Measurements from ENCODE around the gene TMEM204. TPM values are rescaled to one million over a fixed set of nuclear protein-coding genes. Genes with fewer than 3 reads are reported as not detected.

Gene TMEM204
- total RNA-seq, 1 donor from 2014 or later, result 1.0 TPM

DNA sequence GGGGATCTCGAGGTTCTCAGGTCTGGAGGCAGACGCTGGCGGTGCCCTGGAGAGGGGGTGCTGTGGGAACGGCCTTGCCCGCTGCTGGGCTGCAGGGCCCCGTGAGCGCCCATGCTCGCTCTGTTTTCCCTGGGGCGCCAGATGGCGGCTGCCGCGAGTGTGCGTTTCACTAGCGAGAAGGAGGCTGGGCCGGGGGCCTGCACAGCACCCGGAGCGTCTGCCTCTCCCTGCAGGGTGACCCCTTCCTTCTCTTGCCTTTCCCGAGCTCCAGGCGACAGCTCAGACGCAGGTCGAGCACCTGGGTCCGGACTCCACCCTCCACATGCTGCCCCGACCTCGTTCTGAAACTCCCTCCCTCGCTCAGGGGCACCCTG, 37.6 kb upstream of the TMEM204 start:
- H3K27ac Mint-ChIP-seq, result no peak overlapping the region
- no peaks in the 10 kb centered on the region for H3K27me3 Mint-ChIP-seq
- H3K4me3 Mint-ChIP-seq, result no peak overlapping the region
- no peaks in the 10 kb centered on the region for H3K36me3 Mint-ChIP-seq
- DNase-seq (ENCODE audit: extremely low spot score, unreplicated experiment), result no peak
- TF ChIP-seq CTCF (conservative IDR thresholded peaks at IDR 0.05), result no peak
- peaks cover 8% of the 10 kb centered on the region for H3K4me1 Mint-ChIP-seq (ENCODE audit: unreplicated experiment)
- H3K9me3 Mint-ChIP-seq, result no peaks in the 10 kb centered on the region

DNA sequence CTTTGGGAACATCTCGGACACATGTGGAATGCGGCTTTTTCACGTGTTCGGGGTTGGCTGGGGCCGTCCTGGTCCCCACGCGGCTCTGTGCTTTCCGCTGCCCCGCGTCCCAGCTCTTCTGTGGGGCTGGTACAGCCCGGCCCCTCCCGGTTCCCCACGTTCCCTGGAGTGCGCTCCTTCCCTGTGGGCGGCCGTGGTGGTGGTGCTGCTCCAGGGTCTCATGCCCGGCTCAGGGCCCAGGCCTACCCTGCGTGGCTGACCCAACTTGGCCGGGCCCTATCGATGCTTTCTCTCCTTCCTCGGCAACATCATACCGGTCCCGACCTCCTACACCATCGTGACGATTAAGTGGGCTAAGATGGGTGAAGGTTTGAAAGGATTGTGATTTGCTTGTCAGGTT, 37.0 kb upstream of the TMEM204 start:
- Mint-ChIP-seq H3K4me3 (peak overlapping the region; percentile 36), H3K27ac (no peak overlapping the region)
- TF ChIP-seq CTCF (conservative IDR thresholded peaks at IDR 0.05), result no peak

DNA sequence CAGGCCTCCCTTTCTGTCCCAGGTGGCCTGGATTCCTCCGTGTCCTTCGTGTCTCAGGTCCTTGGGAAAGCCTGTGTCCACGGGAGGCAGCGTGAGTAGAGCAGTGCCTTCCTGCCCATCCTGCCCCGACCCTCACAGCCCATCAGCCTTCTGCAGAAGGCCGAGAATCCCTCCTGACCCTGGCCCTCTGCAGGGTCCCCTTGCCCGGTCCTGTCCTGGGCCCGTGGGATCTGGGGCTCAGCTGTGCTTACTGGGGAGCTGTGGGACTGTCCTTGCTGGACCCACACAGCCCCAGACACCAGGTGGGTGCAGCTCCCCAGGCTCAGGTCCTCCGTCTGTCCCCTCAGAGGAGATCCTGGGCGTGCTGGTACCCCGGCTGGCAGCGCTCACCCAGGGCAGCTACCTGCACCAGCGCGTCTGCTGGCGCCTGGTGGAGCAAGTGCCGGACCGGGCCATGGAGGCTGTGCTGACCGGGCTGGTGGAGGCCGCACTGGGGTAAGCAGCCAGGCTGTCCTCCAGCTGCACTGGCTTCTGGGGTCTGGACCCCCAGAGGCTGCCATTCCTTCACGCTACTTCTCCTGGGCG, 36.4 kb upstream of the TMEM204 start:
- H3K36me3 Mint-ChIP-seq, result no peaks in the 10 kb centered on the region
- no peaks in the 10 kb centered on the region for H3K27me3 Mint-ChIP-seq
- peak; percentile 68 for DNase-seq (ENCODE audit: extremely low spot score, unreplicated experiment)
- no peak for TF ChIP-seq CTCF (conservative IDR thresholded peaks at IDR 0.05)
- H3K4me3 Mint-ChIP-seq, result peak overlapping the region; percentile 36
- no peaks in the 10 kb centered on the region for H3K9me3 Mint-ChIP-seq
- peaks cover 8% of the 10 kb centered on the region for H3K4me1 Mint-ChIP-seq (ENCODE audit: unreplicated experiment)
- no peak overlapping the region for H3K27ac Mint-ChIP-seq

More for the DNA sequence above, 37.0 kb upstream of the TMEM204 start:
- no peak for DNase-seq (ENCODE audit: extremely low spot score, unreplicated experiment)
- Mint-ChIP-seq H3K36me3 (no peaks in the 10 kb centered on the region), H3K27me3 (no peaks in the 10 kb centered on the region), H3K9me3 (no peaks in the 10 kb centered on the region), H3K4me1 (ENCODE audit: unreplicated experiment) (peaks cover 8% of the 10 kb centered on the region)

DNA sequence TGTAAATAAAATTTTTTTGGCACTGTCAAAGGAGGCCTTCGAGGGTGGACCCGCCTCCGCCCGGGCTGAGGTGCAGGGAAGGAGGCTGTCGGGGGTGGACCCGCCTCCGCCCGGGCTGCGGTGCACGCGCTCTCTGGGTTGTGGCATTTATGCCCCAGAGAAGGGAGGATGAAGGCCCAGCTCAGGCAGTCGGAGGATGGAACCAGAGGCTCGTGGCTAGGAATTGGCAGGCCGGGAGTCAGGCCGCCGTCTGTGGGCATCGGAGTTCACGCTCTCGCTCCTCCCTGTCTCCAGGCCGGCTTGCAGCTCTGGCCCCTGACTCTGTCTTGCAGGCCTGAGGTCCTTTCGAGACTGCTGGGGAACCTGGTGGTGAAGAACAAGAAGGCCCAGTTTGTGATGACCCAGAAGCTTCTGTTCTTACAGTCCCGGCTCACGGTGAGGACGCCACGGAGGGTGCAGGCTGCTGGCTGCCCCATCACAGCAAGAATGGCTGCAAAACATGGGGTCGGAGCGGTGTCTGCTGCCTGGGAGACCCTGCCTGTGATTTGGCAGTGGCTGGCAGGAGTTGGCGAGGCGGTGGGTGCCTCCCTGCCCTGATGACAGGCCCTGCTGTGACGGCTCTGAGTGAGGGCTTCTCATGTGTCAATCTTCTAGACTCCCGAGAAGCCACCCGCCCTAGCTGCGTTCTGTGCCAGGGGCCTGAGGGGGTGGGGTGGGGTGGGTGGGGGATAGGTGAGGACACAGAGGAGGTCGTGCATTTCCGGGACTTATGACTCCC, 34.4 kb upstream of the TMEM204 start:
- H3K27ac Mint-ChIP-seq, result no peak overlapping the region
- no peaks in the 10 kb centered on the region for H3K4me1 Mint-ChIP-seq (ENCODE audit: unreplicated experiment)
- TF ChIP-seq CTCF (conservative IDR thresholded peaks at IDR 0.05), result no peak
- DNase-seq (ENCODE audit: extremely low spot score, unreplicated experiment), result no peak
- H3K4me3 Mint-ChIP-seq, result no peak overlapping the region
- H3K27me3 Mint-ChIP-seq, result no peaks in the 10 kb centered on the region
- H3K36me3 Mint-ChIP-seq, result peaks cover 3% of the 10 kb centered on the region
- no peaks in the 10 kb centered on the region for H3K9me3 Mint-ChIP-seq

GRCh38 chr16:1499756-1500464, 33.6 kb upstream of the TMEM204 start:
- DNase-seq (ENCODE audit: extremely low spot score, unreplicated experiment), result no peak
- Mint-ChIP-seq H3K4me1 (ENCODE audit: unreplicated experiment) (no peaks in the 10 kb centered on the region), H3K9me3 (no peaks in the 10 kb centered on the region), H3K36me3 (peaks cover 3% of the 10 kb centered on the region), H3K27me3 (no peaks in the 10 kb centered on the region), H3K27ac (no peak overlapping the region), H3K4me3 (no peak overlapping the region)
- TF ChIP-seq CTCF (conservative IDR thresholded peaks at IDR 0.05), result no peak

All from type B pancreatic cell (in vitro differentiated cells).